SU-DHL-6 (cell line): ENCODE measurements around the gene RAB44.

Experiments
- H2AFZ ChIP-seq: fragments of 200-600 bp; sonication (generic); 2 replicates; pipeline ENCODE4 v1.6.1; 2014; ENCODE audit warnings: low read depth, mild to moderate bottlenecking, moderate library complexity, mixed read lengths, antibody characterized with exemption, low read length; ENCODE audit not compliant: severe bottlenecking
- H3F3A ChIP-seq: fragments of 200-600 bp; shearing (Covaris generic); 2 replicates; pipeline ENCODE4 v1.6.0; 2016; ENCODE audit warnings: antibody characterized with exemption, mild to moderate bottlenecking; ENCODE audit not compliant: insufficient read depth
- H3K27ac ChIP-seq: fragments of 200-600 bp; sonication (generic); 2 replicates; pipeline ENCODE4 v1.5.1; 2016; ENCODE audit warnings: low read depth, mild to moderate bottlenecking, low read length, moderate library complexity, mixed read lengths
- H3K27me3 ChIP-seq: fragments of 200-600 bp; sonication (generic), shearing (Covaris generic); 2 replicates; pipeline ENCODE4 v1.6.0; 2014; ENCODE audit warnings: mild to moderate bottlenecking, low read length
- H3K36me3 ChIP-seq: fragments of 200-600 bp; sonication (generic); 2 replicates; pipeline ENCODE4 v1.6.1; 2014; ENCODE audit warnings: mild to moderate bottlenecking, low read length, mixed read lengths
- H3K4me2 ChIP-seq: fragments of 300-600, 200-600 bp; shearing (Covaris generic), sonication (generic); 2 replicates; pipeline ENCODE4 v1.6.0; 2014; ENCODE audit warnings: low read length, low read depth, mild to moderate bottlenecking; ENCODE audit not compliant: poor library complexity, severe bottlenecking
- H3K4me3 ChIP-seq: fragments of 200-600 bp; sonication (generic); 2 replicates; pipeline ENCODE4 v1.5.1; 2014; ENCODE audit warnings: antibody characterized with exemption, low read length, mild to moderate bottlenecking, mixed read lengths; ENCODE audit not compliant: insufficient read depth, poor library complexity, severe bottlenecking
- H3K79me2 ChIP-seq: fragments of 200-600 bp; sonication (generic); 2 replicates; pipeline ENCODE4 v1.6.1; 2014; ENCODE audit warnings: mild to moderate bottlenecking, low read length, moderate library complexity; ENCODE audit not compliant: insufficient read depth
- H3K9ac ChIP-seq: fragments of 200-600 bp; sonication (generic); 2 replicates; pipeline ENCODE4 v1.7.0; 2014; ENCODE audit warnings: mild to moderate bottlenecking, low read length
- H3K9me2 ChIP-seq: fragments of 200-600 bp; sonication (generic); replicated peaks from 2 replicates; pipeline ENCODE4 v1.6.1; 2014; ENCODE audit warnings: low read length; ENCODE audit not compliant: insufficient read depth
- H3K9me3 ChIP-seq: fragments of 200-600 bp; sonication (generic); 2 replicates; pipeline ENCODE4 v1.6.1; 2014; ENCODE audit warnings: low read length, mixed read lengths; ENCODE audit not compliant: insufficient read depth
- H4K20me1 ChIP-seq: fragments of 200-600 bp; sonication (generic); 2 replicates; pipeline ENCODE4 v1.6.1; 2014; ENCODE audit warnings: low read depth, mild to moderate bottlenecking, antibody characterized with exemption, low read length, moderate library complexity, mixed read lengths
- CTCF ChIP-seq: fragments of 200-600 bp; sonication (generic); IDR thresholded peaks from one replicate; pipeline ENCODE4 v1.5.1; 2017; ENCODE audit warnings: antibody characterized with exemption, mild to moderate bottlenecking, low read length, moderate library complexity; ENCODE audit not compliant: insufficient read depth, poor library complexity, severe bottlenecking
- EZH2phosphoT487 ChIP-seq: fragments of 200-600 bp; sonication (generic), shearing (Covaris generic); conservative IDR thresholded peaks from 2 replicates; pipeline ENCODE4 v1.6.1; 2018; ENCODE audit warnings: mild to moderate bottlenecking, antibody characterized with exemption, low read length, moderate library complexity, mixed read lengths

RAB44 gene

GRCh38 chr6:36715469-36715868, 17.8 kb downstream of the RAB44 start:
- H3K9me2 ChIP-seq = no peaks in the 10 kb centered on the region
- H3K9ac ChIP-seq = no peak overlapping the region
- no peaks in the 10 kb centered on the region for H3K36me3 ChIP-seq
- H3K4me3 ChIP-seq = no peak overlapping the region
- H3K79me2 ChIP-seq = no peaks in the 10 kb centered on the region
- H2AFZ ChIP-seq = no peak overlapping the region
- no peaks in the 10 kb centered on the region for H3K9me3 ChIP-seq
- H3K27ac ChIP-seq = no peak overlapping the region
- TF ChIP-seq CTCF (no peak), EZH2phosphoT487 (no peak)
- H3K27me3 ChIP-seq = no peaks in the 10 kb centered on the region
- no peak overlapping the region for H3K4me2 ChIP-seq
- no peaks in the 10 kb centered on the region for H4K20me1 ChIP-seq
- no peaks in the 10 kb centered on the region for H3F3A ChIP-seq

GRCh38 chr6:36716476-36717093, 19.0 kb downstream of the RAB44 start:
- Histone ChIP-seq H3K36me3 (no peaks in the 10 kb centered on the region), H3K9me3 (no peaks in the 10 kb centered on the region), H3K79me2 (no peaks in the 10 kb centered on the region), H2AFZ (no peak overlapping the region), H3K9ac (no peak overlapping the region), H4K20me1 (no peaks in the 10 kb centered on the region), H3K9me2 (no peaks in the 10 kb centered on the region), H3K27me3 (no peaks in the 10 kb centered on the region), H3K4me2 (no peak overlapping the region), H3F3A (no peaks in the 10 kb centered on the region), H3K4me3 (no peak overlapping the region), H3K27ac (no peak overlapping the region)
- TF ChIP-seq CTCF (no peak), EZH2phosphoT487 (no peak)

- no peaks in the 10 kb centered on the region for H3F3A ChIP-seq
- no peaks in the 10 kb centered on the region for H3K9me3 ChIP-seq
- H3K27me3 ChIP-seq = no peaks in the 10 kb centered on the region
- H2AFZ ChIP-seq = no peak overlapping the region
- H3K9me2 ChIP-seq = no peaks in the 10 kb centered on the region
- H3K4me3 ChIP-seq = no peak overlapping the region
- H3K36me3 ChIP-seq = no peaks in the 10 kb centered on the region
- no peak overlapping the region for H3K4me2 ChIP-seq
- H3K9ac ChIP-seq = no peak overlapping the region
- no peaks in the 10 kb centered on the region for H4K20me1 ChIP-seq
- no peak overlapping the region for H3K27ac ChIP-seq
- no peaks in the 10 kb centered on the region for H3K79me2 ChIP-seq
- TF ChIP-seq EZH2phosphoT487 (no peak), CTCF (no peak)
Measured at GRCh38 chr6:36717231-36717825, 19.7 kb downstream of the RAB44 start.
